ENCODE data around the gene ASPN.

Gene ASPN

GRCh38 chr9:92525306-92525705 lies 43.0 kb upstream of the ASPN start:
- DNase-seq (ENCODE audit: extremely low spot score): no peak
- CTCF ChIA-PET: interaction anchor here (1.0 kb wide), 1 partner anchor 8 kb away, joined by 3 read pairs; no protein-coding TSS in a partner anchor
- POLR2A ChIA-PET: no interaction called here
- no peak for TF ChIP-seq CTCF (IDR thresholded peaks at IDR 0.05; ENCODE audit: control extremely low read depth, extremely low read depth, low read depth, missing control alignments)

- no peak for DNase-seq (ENCODE audit: extremely low spot score)
- no peak for TF ChIP-seq CTCF (IDR thresholded peaks at IDR 0.05; ENCODE audit: control extremely low read depth, extremely low read depth, low read depth, missing control alignments)
- POLR2A ChIA-PET: no interaction called here
- CTCF ChIA-PET: interaction anchor here (1.0 kb wide), 1 partner anchor 9 kb away, joined by 3 read pairs; no protein-coding TSS in a partner anchor
These were observed 42.6 kb upstream of the ASPN start for GRCh38 chr9:92524881-92525280.

GRCh38 chr9:92522983-92523970 lies 41.0 kb upstream of the ASPN start:
- ChIA-PET CTCF (interaction anchor here (1.1 kb wide), 1 partner anchor 25 kb away, joined by 3 read pairs; no protein-coding TSS in a partner anchor), POLR2A (no interaction called here)
- DNase-seq (ENCODE audit: extremely low spot score): no peak
- no peak for TF ChIP-seq CTCF (IDR thresholded peaks at IDR 0.05; ENCODE audit: control extremely low read depth, extremely low read depth, low read depth, missing control alignments)

GRCh38 chr9:92520837-92521236 lies 38.5 kb upstream of the ASPN start:
- no peak for DNase-seq (ENCODE audit: extremely low spot score)
- ChIA-PET CTCF (no interaction called here), POLR2A (no interaction called here)
- TF ChIP-seq CTCF (IDR thresholded peaks at IDR 0.05; ENCODE audit: control extremely low read depth, extremely low read depth, low read depth, missing control alignments): no peak

- POLR2A ChIA-PET: no interaction called here
- DNase-seq (ENCODE audit: extremely low spot score): no peak
- CTCF ChIA-PET: interaction anchor here (0.8 to 1.9 kb wide), 4 partner anchors 10 to 125 kb away, joined by 3 to 10 read pairs (median 3); no protein-coding TSS in a partner anchor
- TF ChIP-seq CTCF (IDR thresholded peaks at IDR 0.05; ENCODE audit: control extremely low read depth, extremely low read depth, low read depth, missing control alignments): no peak
These were observed 35.9 kb upstream of the ASPN start for GRCh38 chr9:92518199-92518598.

GRCh38 chr9:92517046-92517445 lies 34.7 kb upstream of the ASPN start:
- TF ChIP-seq CTCF (IDR thresholded peaks at IDR 0.05; ENCODE audit: control extremely low read depth, extremely low read depth, low read depth, missing control alignments): no peak
- ChIA-PET POLR2A (no interaction called here), CTCF (no interaction called here)
- no peak for DNase-seq (ENCODE audit: extremely low spot score)

Measured in GM10248 (cell line).